Activated T-helper 17 cell treated with anti-CD3 and anti-CD28 coated beads, Interleukin-2, amount 50 U/mL, for 72 hours (primary cell): ENCODE results near the gene MAFF. TPM values are rescaled to one million over a fixed set of nuclear protein-coding genes. Genes with fewer than 3 reads are reported as not detected.

Experiments used
- ATAC-seq: fragments of 150-1000 bp; cut with Tn5 transposase; replicated peaks from 2 replicates; pipeline ENCODE4 v1.10.0; 2021; ENCODE audit warnings: mild to moderate bottlenecking, moderate library complexity
- H3K27ac Mint-ChIP-seq: one replicate; pipeline ENCODE4 v1.8.0; 2022; ENCODE audit warnings: mixed read lengths
- H3K27me3 Mint-ChIP-seq: one replicate; pipeline ENCODE4 v1.8.0; 2022; ENCODE audit warnings: mixed read lengths
- H3K36me3 Mint-ChIP-seq: one replicate; pipeline ENCODE4 v1.8.0; 2022; ENCODE audit warnings: low read depth, mild to moderate bottlenecking, mixed read lengths
- H3K4me1 Mint-ChIP-seq: one replicate; pipeline ENCODE4 v1.8.0; 2022; ENCODE audit warnings: mixed read lengths
- H3K4me3 Mint-ChIP-seq: one replicate; pipeline ENCODE4 v1.8.0; 2022; ENCODE audit warnings: mild to moderate bottlenecking, mixed read lengths
- H3K9me3 Mint-ChIP-seq: one replicate; pipeline ENCODE4 v1.8.0; 2022; ENCODE audit warnings: mixed read lengths
- total RNA-seq, 2 donors: library from RNA; stranded (reverse); gene quantifications; one replicate each; pipeline ENCODE4 v1.2.3, GENCODE V29; 2022

The MAFF gene
- total RNA-seq, 2 donors from 2014 or later, result 15.7 to 58.8 TPM

- Mint-ChIP-seq H3K36me3 (peaks cover 54% of the 10 kb centered on the region), H3K4me3 (peak overlapping the region; percentile 79), H3K4me1 (peaks cover 30% of the 10 kb centered on the region), H3K9me3 (no peaks in the 10 kb centered on the region), H3K27ac (peak overlapping the region; percentile 53), H3K27me3 (no peaks in the 10 kb centered on the region)
- no peak for ATAC-seq
These were observed 3.0 kb downstream of the MAFF start for GRCh38 chr22:38204784-38205183.

- Mint-ChIP-seq H3K27me3 (no peaks in the 10 kb centered on the region), H3K4me3 (peak overlapping the region; percentile 79), H3K36me3 (peaks cover 61% of the 10 kb centered on the region), H3K4me1 (peaks cover 37% of the 10 kb centered on the region), H3K9me3 (no peaks in the 10 kb centered on the region), H3K27ac (peak overlapping the region; percentile 53)
- no peak for ATAC-seq
These were observed 3.7 kb downstream of the MAFF start for GRCh38 chr22:38205261-38206128.

GRCh38 chr22:38207898-38208432 is 6.2 kb downstream of the MAFF start:
- Mint-ChIP-seq H3K4me1 (peaks cover 40% of the 10 kb centered on the region), H3K27ac (peak overlapping the region; percentile 68), H3K9me3 (no peaks in the 10 kb centered on the region), H3K4me3 (peak overlapping the region; percentile 21), H3K27me3 (no peaks in the 10 kb centered on the region), H3K36me3 (peaks cover 68% of the 10 kb centered on the region)
- ATAC-seq, result no peak

- no peaks in the 10 kb centered on the region for H3K27me3 Mint-ChIP-seq
- H3K4me1 Mint-ChIP-seq, result peaks cover 46% of the 10 kb centered on the region
- H3K4me3 Mint-ChIP-seq, result peak overlapping the region; percentile 21
- H3K36me3 Mint-ChIP-seq, result peaks cover 68% of the 10 kb centered on the region
- no peaks in the 10 kb centered on the region for H3K9me3 Mint-ChIP-seq
- no peak for ATAC-seq
- peak overlapping the region; percentile 68 for H3K27ac Mint-ChIP-seq
These were observed 6.8 kb downstream of the MAFF start for GRCh38 chr22:38208551-38208968.

- ATAC-seq, result no peak
- no peak overlapping the region for H3K4me3 Mint-ChIP-seq
- H3K27me3 Mint-ChIP-seq, result no peaks in the 10 kb centered on the region
- no peak overlapping the region for H3K27ac Mint-ChIP-seq
- peaks cover 34% of the 10 kb centered on the region for H3K4me1 Mint-ChIP-seq
- no peaks in the 10 kb centered on the region for H3K9me3 Mint-ChIP-seq
- peaks cover 78% of the 10 kb centered on the region for H3K36me3 Mint-ChIP-seq
These were observed 9.8 kb downstream of the MAFF start for GRCh38 chr22:38211556-38211955.

- no peak overlapping the region for H3K27ac Mint-ChIP-seq
- no peaks in the 10 kb centered on the region for H3K9me3 Mint-ChIP-seq
These were observed 10.6 kb downstream of the MAFF start for GRCh38 chr22:38212442-38212841.

GRCh38 chr22:38213319-38213989 is 11.7 kb downstream of the MAFF start:
- Mint-ChIP-seq H3K9me3 (no peaks in the 10 kb centered on the region), H3K27ac (peak overlapping the region; percentile 2), H3K4me1 (peaks cover 42% of the 10 kb centered on the region), H3K27me3 (no peaks in the 10 kb centered on the region), H3K4me3 (peak overlapping the region; percentile 46), H3K36me3 (peaks cover 78% of the 10 kb centered on the region)
- ATAC-seq, result peak; percentile 43

More at GRCh38 chr22:38212442-38212841, 10.6 kb downstream of the MAFF start:
- H3K27me3 Mint-ChIP-seq, result no peaks in the 10 kb centered on the region
- H3K4me1 Mint-ChIP-seq, result peaks cover 34% of the 10 kb centered on the region
- H3K36me3 Mint-ChIP-seq, result peaks cover 79% of the 10 kb centered on the region
- no peak for ATAC-seq
- peak overlapping the region; percentile 39 for H3K4me3 Mint-ChIP-seq

GRCh38 chr22:38213990-38214301 is 12.2 kb downstream of the MAFF start:
- H3K4me3 Mint-ChIP-seq, result peak overlapping the region; percentile 46
- no peaks in the 10 kb centered on the region for H3K27me3 Mint-ChIP-seq
- peaks cover 46% of the 10 kb centered on the region for H3K4me1 Mint-ChIP-seq
- no peak for ATAC-seq
- H3K36me3 Mint-ChIP-seq, result peaks cover 79% of the 10 kb centered on the region
- H3K27ac Mint-ChIP-seq, result no peak overlapping the region
- no peaks in the 10 kb centered on the region for H3K9me3 Mint-ChIP-seq

GRCh38 chr22:38214302-38215056 is 12.7 kb downstream of the MAFF start:
- Mint-ChIP-seq H3K4me3 (peak overlapping the region; percentile 46), H3K27me3 (no peaks in the 10 kb centered on the region), H3K4me1 (peaks cover 52% of the 10 kb centered on the region), H3K27ac (peak overlapping the region; percentile 48), H3K36me3 (peaks cover 77% of the 10 kb centered on the region), H3K9me3 (no peaks in the 10 kb centered on the region)
- ATAC-seq, result no peak

- Mint-ChIP-seq H3K27me3 (no peaks in the 10 kb centered on the region), H3K9me3 (no peaks in the 10 kb centered on the region), H3K27ac (peak overlapping the region; percentile 48), H3K36me3 (peaks cover 68% of the 10 kb centered on the region), H3K4me1 (peaks cover 45% of the 10 kb centered on the region), H3K4me3 (peak overlapping the region; percentile 45)
- ATAC-seq, result no peak
These were observed 13.6 kb downstream of the MAFF start for GRCh38 chr22:38215156-38216038.

- Mint-ChIP-seq H3K9me3 (no peaks in the 10 kb centered on the region), H3K36me3 (peaks cover 38% of the 10 kb centered on the region), H3K27ac (peak overlapping the region; percentile 91), H3K4me1 (peaks cover 26% of the 10 kb centered on the region), H3K27me3 (no peaks in the 10 kb centered on the region), H3K4me3 (peak overlapping the region; percentile 78)
- peak; percentile 77 for ATAC-seq
These were observed 17.1 kb downstream of the MAFF start for GRCh38 chr22:38218661-38219622.

GRCh38 chr22:38219632-38220031 is 17.8 kb downstream of the MAFF start:
- no peak for ATAC-seq
- peaks cover 32% of the 10 kb centered on the region for H3K36me3 Mint-ChIP-seq
- H3K4me3 Mint-ChIP-seq, result peak overlapping the region; percentile 78
- H3K27ac Mint-ChIP-seq, result peak overlapping the region; percentile 91
- H3K9me3 Mint-ChIP-seq, result no peaks in the 10 kb centered on the region
- H3K27me3 Mint-ChIP-seq, result no peaks in the 10 kb centered on the region
- peaks cover 26% of the 10 kb centered on the region for H3K4me1 Mint-ChIP-seq

GRCh38 chr22:38220163-38220562 is 18.4 kb downstream of the MAFF start:
- Mint-ChIP-seq H3K9me3 (no peaks in the 10 kb centered on the region), H3K27ac (peak overlapping the region; percentile 91), H3K4me3 (no peak overlapping the region), H3K36me3 (peaks cover 29% of the 10 kb centered on the region), H3K4me1 (peaks cover 22% of the 10 kb centered on the region), H3K27me3 (no peaks in the 10 kb centered on the region)
- no peak for ATAC-seq
